GM12878 (cell line): ENCODE results near the gene TUBAL3. TPM values are rescaled to one million over a fixed set of nuclear protein-coding genes. Genes with fewer than 3 reads are reported as not detected.

ENCODE experiments used
- ATF7 ChIP-seq: fragments of 450-650 bp; IDR thresholded peaks from 2 replicates; pipeline ENCODE4 v1.6.1; 2016; ENCODE audit warnings: low read depth, mild to moderate bottlenecking
- IKZF1 ChIP-seq: fragments of 450-650 bp; conservative IDR thresholded peaks from 2 replicates; pipeline ENCODE4 v1.6.1; 2017; ENCODE audit warnings: antibody characterized with exemption, mild to moderate bottlenecking
- JUNB ChIP-seq: IDR thresholded peaks from 2 replicates; pipeline ENCODE4 v1.6.1; 2016; ENCODE audit warnings: antibody characterized with exemption, mild to moderate bottlenecking
- MEF2B ChIP-seq: fragments of 450-650 bp; IDR thresholded peaks from 2 replicates; pipeline ENCODE4 v1.6.1; 2018; ENCODE audit warnings: mild to moderate bottlenecking, moderate library complexity; ENCODE audit not compliant: partially characterized antibody, poor library complexity, severe bottlenecking
- RUNX3 ChIP-seq: IDR thresholded peaks from 2 replicates; pipeline ENCODE4 v1.6.1; 2012; ENCODE audit warnings: low read length, inconsistent platforms
- SIX5 ChIP-seq: IDR thresholded peaks from 2 replicates; pipeline ENCODE4 v1.6.1; 2011; ENCODE audit warnings: mild to moderate bottlenecking, low read depth, low read length, moderate library complexity; ENCODE audit not compliant: severe bottlenecking
- TCF7 ChIP-seq: IDR thresholded peaks from 2 replicates; pipeline ENCODE4 v1.6.1; 2014; ENCODE audit warnings: antibody characterized with exemption, borderline replicate concordance
- YY1 ChIP-seq: IDR thresholded peaks from 2 replicates; pipeline ENCODE4 v1.6.1; 2011; ENCODE audit warnings: low read depth, mild to moderate bottlenecking, low read length
- ZNF384 ChIP-seq: IDR thresholded peaks from 2 replicates; pipeline ENCODE4 v1.6.1; 2012; ENCODE audit warnings: low read depth, mild to moderate bottlenecking, low read length, improper control_type of control experiment, borderline replicate concordance
- polyA plus RNA-seq, 11 experiments: library from polyadenylated mRNA; depleted of rRNA in 4 of 11; unstranded in 6 of 11; stranded (reverse) in 5 of 11; fragments of >200 nt; fragmentation: Nextera tagmentation in 4 of 11; fragmentation: Illumina TruSeq in 1 of 11; extraction: Ambion mirVana in 4 of 11; extraction: Trizol in 1 of 11; gene quantifications; 1 replicate in 1 of 11; 2 replicates in 10 of 11; pipeline versions ENCODE4 v1.2.1 to v1.2.3, GENCODE V29; 2011 to 2016; ENCODE audit warnings: inconsistent platforms in 2 of 11, missing spikeins in 2 of 11, low read depth in 1 of 11
- total RNA-seq, 4 experiments: library from RNA; depleted of rRNA in 3 of 4; stranded (reverse); fragments of >200 nt in 3 of 4; fragmentation: Illumina TruSeq in 1 of 4; extraction: Trizol in 1 of 4; gene quantifications; 2 replicates each; pipeline versions ENCODE4 v1.2.1 to v1.2.3, GENCODE V29; 2013 to 2021
- TF ChIP-seq, protein P1 (sequence below): IDR thresholded peaks from 2 replicates; pipeline ENCODE4 v1.6.1; 2012; ENCODE audit warnings: improper control_type of control experiment, low read depth, low read length; ENCODE audit not compliant: insufficient replicate concordance
- TF ChIP-seq, protein P2 (sequence below): fragments of 450-650 bp; IDR thresholded peaks from 2 replicates; pipeline ENCODE4 v1.6.1; 2016; ENCODE audit warnings: mild to moderate bottlenecking

Gene TUBAL3
- total and polyA plus RNA-seq, 10 of the 15 experiments (the other 5 are each of a cell fraction or from before 2014, with no cell fraction given), result 0.03 to 0.06 TPM; not detected in 8

GRCh38 chr10:5434017-5434753 is 29.6 kb upstream of the TUBAL3 start (continued):
- TF ChIP-seq, protein P1, sequence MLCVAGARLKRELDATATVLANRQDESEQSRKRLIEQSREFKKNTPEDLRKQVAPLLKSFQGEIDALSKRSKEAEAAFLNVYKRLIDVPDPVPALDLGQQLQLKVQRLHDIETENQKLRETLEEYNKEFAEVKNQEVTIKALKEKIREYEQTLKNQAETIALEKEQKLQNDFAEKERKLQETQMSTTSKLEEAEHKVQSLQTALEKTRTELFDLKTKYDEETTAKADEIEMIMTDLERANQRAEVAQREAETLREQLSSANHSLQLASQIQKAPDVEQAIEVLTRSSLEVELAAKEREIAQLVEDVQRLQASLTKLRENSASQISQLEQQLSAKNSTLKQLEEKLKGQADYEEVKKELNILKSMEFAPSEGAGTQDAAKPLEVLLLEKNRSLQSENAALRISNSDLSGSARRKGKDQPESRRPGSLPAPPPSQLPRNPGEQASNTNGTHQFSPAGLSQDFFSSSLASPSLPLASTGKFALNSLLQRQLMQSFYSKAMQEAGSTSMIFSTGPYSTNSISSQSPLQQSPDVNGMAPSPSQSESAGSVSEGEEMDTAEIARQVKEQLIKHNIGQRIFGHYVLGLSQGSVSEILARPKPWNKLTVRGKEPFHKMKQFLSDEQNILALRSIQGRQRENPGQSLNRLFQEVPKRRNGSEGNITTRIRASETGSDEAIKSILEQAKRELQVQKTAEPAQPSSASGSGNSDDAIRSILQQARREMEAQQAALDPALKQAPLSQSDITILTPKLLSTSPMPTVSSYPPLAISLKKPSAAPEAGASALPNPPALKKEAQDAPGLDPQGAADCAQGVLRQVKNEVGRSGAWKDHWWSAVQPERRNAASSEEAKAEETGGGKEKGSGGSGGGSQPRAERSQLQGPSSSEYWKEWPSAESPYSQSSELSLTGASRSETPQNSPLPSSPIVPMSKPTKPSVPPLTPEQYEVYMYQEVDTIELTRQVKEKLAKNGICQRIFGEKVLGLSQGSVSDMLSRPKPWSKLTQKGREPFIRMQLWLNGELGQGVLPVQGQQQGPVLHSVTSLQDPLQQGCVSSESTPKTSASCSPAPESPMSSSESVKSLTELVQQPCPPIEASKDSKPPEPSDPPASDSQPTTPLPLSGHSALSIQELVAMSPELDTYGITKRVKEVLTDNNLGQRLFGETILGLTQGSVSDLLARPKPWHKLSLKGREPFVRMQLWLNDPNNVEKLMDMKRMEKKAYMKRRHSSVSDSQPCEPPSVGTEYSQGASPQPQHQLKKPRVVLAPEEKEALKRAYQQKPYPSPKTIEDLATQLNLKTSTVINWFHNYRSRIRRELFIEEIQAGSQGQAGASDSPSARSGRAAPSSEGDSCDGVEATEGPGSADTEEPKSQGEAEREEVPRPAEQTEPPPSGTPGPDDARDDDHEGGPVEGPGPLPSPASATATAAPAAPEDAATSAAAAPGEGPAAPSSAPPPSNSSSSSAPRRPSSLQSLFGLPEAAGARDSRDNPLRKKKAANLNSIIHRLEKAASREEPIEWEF, result no peak
- TF ChIP-seq, protein P2, sequence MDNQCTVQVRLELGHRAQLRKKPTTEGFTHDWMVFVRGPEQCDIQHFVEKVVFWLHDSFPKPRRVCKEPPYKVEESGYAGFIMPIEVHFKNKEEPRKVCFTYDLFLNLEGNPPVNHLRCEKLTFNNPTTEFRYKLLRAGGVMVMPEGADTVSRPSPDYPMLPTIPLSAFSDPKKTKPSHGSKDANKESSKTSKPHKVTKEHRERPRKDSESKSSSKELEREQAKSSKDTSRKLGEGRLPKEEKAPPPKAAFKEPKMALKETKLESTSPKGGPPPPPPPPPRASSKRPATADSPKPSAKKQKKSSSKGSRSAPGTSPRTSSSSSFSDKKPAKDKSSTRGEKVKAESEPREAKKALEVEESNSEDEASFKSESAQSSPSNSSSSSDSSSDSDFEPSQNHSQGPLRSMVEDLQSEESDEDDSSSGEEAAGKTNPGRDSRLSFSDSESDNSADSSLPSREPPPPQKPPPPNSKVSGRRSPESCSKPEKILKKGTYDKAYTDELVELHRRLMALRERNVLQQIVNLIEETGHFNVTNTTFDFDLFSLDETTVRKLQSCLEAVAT, result peak; percentile 87
- TF ChIP-seq IKZF1 (peak; percentile 30; the same call in 1 of the 2 replicates), JUNB (no peak), ATF7 (0 out of 2 replicates have a peak, but pooled peaks have one; percentile 41), SIX5 (no peak), YY1 (no peak), RUNX3 (peak; percentile 88), ZNF384 (peak; percentile 84), MEF2B (peak; percentile 40), TCF7 (peak; percentile 58; the same call in 1 of the 2 replicates)
